ENCODE results near the gene YARS1.

The YARS1 gene

DNA sequence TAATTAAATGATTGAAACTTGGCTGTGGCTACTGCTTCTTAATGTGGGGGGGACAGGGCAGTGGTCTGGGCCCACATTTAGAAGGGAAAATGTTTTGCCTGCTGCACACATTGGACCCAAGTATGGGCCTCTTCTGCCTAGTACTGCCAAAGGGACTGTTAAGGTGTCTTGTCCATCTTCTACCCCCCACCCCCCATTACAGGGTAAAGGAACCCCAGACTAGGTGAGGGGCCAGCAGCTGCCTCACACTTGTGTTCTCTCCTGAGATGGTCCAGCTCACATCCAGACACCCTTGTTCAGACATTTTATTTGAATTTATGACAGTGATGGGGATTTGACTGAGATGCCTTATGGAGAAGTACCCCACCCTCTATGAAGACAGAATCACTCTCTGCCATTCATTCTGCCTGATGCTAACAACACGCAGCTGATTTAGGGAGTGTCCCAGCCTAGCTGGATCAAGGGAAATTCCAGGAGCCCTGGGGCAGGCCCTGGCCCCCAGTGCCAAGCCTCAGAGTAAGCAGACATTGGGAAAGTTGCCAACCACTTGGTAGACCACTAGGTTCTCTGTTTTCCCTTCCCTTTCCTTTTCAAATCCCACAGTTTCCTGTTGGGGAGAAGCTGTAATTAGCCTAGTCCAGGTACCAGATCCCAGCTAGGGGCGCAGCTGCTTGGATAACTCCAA, 42.1 kb downstream of the YARS1 start:
- no peak overlapping the region for H3K27ac Mint-ChIP-seq
- no peak overlapping the region for H3K4me3 Mint-ChIP-seq
- peaks cover 7% of the 10 kb centered on the region for H3K27me3 Mint-ChIP-seq
- ATAC-seq, result no peak
- no peaks in the 10 kb centered on the region for H3K9me3 Mint-ChIP-seq
- H3K36me3 Mint-ChIP-seq, result peaks cover 51% of the 10 kb centered on the region
- peaks cover 6% of the 10 kb centered on the region for H3K4me1 Mint-ChIP-seq

DNA sequence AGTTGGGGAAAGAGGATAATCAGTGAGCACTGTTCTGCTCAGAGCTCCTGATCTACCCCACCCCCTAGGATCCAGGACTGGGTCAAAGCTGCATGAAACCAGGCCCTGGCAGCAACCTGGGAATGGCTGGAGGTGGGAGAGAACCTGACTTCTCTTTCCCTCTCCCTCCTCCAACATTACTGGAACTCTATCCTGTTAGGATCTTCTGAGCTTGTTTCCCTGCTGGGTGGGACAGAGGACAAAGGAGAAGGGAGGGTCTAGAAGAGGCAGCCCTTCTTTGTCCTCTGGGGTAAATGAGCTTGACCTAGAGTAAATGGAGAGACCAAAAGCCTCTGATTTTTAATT, 42.7 kb downstream of the YARS1 start:
- no peak overlapping the region for H3K27ac Mint-ChIP-seq
- no peak for ATAC-seq
- peaks cover 7% of the 10 kb centered on the region for H3K27me3 Mint-ChIP-seq
- H3K4me1 Mint-ChIP-seq, result peaks cover 6% of the 10 kb centered on the region
- H3K9me3 Mint-ChIP-seq, result no peaks in the 10 kb centered on the region
- H3K4me3 Mint-ChIP-seq, result no peak overlapping the region
- H3K36me3 Mint-ChIP-seq, result peaks cover 46% of the 10 kb centered on the region

DNA sequence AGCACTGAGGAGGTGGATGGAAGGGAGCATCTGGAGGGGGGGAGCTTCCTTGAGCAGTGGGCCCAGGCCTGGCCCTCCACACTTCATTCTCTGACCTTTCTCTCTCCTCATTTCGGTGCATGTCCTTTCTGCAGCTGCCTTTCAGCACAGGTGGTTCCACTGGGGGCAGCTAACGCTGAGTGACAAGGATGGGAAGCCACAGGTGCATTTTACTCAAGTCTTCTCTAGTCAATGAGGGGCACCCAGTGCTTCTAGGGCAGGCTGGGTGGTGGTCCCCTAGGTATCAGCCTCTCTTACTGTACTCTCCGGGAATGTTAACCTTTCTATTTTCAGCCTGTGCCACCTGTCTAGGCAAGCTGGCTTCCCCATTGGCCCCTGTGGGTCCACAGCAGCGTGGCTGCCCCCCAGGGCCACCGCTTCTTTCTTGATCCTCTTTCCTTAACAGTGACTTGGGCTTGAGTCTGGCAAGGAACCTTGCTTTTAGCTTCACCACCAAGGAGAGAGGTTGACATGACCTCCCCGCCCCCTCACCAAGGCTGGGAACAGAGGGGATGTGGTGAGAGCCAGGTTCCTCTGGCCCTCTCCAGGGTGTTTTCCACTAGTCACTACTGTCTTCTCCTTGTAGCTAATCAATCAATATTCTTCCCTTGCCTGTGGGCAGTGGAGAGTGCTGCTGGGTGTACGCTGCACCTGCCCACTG, 43.2 kb downstream of the YARS1 start:
- Mint-ChIP-seq H3K27me3 (peaks cover 7% of the 10 kb centered on the region), H3K4me3 (no peak overlapping the region), H3K36me3 (peaks cover 40% of the 10 kb centered on the region), H3K27ac (no peak overlapping the region), H3K9me3 (no peaks in the 10 kb centered on the region), H3K4me1 (peaks cover 6% of the 10 kb centered on the region)
- ATAC-seq, result no peak

DNA sequence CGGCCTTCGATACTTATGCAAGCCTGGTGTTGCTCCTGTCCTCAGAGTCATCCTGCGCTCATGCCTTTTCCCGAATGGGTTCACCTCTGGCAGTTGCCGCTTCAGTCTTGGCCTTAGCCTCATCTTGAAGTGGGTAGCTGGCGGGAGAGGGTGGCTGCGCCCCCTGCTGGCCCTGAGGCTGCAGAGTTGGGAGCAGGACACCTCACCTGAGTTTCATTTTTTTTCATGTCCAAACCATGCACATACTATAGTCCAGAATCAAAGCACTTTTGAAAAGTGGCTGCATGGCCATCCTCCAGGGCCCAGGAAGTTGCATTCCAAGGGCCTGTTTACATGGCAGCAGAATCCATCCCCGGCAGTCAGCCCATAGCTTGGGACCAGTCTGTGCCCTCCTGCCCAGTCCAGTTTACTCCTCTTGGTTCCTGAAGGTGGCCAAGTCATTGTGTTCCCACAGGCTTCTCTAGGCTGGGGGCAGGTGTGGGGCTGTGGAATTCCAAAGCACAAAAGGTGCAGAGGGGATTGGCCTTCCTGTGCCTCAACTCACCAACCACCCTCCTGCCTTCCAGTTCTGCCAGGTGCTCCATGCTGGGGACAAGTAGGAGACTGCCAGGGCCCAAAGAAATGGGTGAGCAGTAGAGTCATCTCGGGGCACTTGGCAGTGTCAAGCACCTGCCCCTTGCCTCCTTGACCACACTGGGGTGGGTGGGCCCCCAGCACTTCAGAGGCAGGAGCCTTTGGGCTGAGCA, 44.0 kb downstream of the YARS1 start:
- H3K4me3 Mint-ChIP-seq, result no peak overlapping the region
- peak; percentile 78 for ATAC-seq
- H3K36me3 Mint-ChIP-seq, result peaks cover 33% of the 10 kb centered on the region
- H3K4me1 Mint-ChIP-seq, result peaks cover 6% of the 10 kb centered on the region
- no peak overlapping the region for H3K27ac Mint-ChIP-seq
- H3K9me3 Mint-ChIP-seq, result no peaks in the 10 kb centered on the region
- peaks cover 7% of the 10 kb centered on the region for H3K27me3 Mint-ChIP-seq

DNA sequence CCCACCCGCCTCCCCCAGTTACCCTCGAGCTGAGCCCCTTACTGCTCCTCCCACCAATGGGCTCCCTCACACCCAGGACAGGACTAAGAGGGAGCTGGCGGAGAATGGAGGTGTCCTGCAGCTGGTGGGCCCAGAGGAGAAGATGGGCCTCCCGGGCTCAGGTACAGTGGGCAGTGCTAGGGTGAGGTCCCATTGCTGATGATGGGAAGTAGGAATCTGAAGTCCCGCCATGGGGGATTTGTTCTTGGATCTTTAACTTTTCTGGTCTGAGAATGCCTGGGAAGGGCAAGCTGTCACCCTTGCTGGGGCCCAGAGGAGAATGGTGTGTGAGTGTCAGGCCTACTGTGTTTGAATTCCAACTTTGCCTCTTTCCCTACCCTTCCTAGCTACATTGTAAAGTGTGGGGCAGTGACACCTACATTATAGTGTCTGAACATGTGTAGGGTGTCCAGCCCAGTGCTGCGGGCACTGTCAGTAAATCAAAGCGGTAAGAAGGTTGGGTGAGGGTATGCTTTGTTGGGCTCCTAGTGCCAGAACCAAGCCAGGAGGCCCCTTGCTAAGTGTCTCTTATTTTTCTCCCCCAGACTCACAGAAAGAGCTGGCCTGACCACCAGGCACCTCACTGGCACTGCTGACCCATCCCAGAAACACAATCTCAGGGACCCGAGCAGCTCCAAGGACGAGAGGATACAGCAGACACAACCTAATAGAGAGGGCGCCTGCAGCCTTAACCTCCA, 44.7 kb downstream of the YARS1 start:
- Mint-ChIP-seq H3K36me3 (peaks cover 27% of the 10 kb centered on the region), H3K27me3 (peaks cover 7% of the 10 kb centered on the region), H3K9me3 (no peaks in the 10 kb centered on the region), H3K4me1 (peaks cover 6% of the 10 kb centered on the region), H3K27ac (no peak overlapping the region), H3K4me3 (no peak overlapping the region)
- no peak for ATAC-seq

DNA sequence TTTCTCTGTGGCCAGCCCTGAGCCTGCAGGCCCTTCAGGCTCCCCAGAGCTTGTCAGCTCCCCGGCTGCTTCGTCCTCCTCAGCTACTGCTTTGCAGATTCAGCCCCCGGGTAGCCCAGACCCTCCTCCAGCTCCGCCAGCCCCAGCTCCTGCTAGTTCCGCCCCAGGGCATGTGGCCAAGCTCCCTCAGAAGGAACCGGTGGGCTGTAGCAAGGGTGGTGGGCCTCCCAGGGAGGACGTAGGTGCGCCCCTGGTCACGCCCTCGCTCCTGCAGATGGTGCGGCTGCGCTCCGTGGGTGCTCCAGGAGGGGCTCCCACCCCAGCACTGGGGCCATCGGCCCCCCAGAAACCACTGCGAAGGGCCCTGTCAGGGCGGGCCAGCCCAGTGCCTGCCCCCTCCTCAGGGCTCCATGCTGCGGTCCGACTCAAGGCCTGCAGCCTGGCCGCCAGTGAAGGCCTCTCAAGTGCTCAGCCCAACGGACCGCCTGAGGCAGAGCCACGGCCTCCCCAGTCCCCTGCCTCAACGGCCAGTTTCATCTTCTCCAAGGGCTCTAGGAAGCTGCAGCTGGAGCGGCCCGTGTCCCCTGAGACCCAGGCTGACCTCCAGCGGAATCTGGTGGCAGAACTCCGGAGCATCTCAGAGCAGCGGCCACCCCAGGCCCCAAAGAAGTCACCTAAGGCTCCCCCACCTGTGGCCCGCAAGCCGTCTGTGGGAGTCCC, 45.4 kb downstream of the YARS1 start:
- peaks cover 7% of the 10 kb centered on the region for H3K27me3 Mint-ChIP-seq
- H3K4me3 Mint-ChIP-seq, result no peak overlapping the region
- H3K36me3 Mint-ChIP-seq, result peaks cover 27% of the 10 kb centered on the region
- H3K9me3 Mint-ChIP-seq, result no peaks in the 10 kb centered on the region
- no peak overlapping the region for H3K27ac Mint-ChIP-seq
- no peak for ATAC-seq
- H3K4me1 Mint-ChIP-seq, result peaks cover 6% of the 10 kb centered on the region

DNA sequence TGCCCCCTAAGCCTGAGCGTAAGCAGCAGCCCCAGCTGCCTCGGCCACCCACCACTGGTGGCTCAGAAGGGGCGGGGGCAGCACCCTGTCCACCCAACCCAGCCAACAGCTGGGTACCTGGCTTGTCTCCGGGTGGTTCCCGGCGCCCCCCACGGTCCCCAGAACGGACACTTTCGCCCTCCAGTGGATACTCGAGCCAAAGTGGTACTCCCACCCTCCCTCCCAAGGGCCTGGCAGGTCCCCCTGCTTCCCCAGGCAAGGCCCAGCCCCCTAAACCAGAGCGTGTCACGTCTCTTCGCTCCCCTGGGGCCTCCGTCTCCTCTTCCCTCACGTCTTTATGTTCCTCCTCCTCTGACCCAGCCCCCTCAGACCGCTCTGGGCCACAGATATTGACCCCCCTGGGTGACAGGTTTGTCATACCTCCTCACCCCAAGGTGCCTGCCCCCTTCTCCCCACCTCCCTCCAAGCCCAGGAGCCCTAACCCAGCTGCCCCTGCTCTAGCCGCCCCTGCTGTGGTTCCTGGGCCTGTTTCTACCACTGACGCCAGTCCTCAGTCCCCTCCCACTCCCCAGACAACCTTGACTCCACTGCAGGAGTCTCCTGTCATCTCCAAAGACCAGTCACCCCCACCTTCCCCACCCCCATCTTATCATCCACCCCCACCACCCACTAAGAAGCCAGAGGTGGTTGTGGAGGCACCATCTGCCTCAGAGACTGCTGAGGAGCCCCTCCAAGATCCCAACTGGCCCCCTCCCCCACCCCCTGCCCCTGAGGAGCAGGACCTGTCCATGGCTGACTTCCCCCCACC, 46.2 kb downstream of the YARS1 start:
- H3K4me3 Mint-ChIP-seq, result no peak overlapping the region
- no peaks in the 10 kb centered on the region for H3K9me3 Mint-ChIP-seq
- H3K36me3 Mint-ChIP-seq, result peaks cover 20% of the 10 kb centered on the region
- no peak for ATAC-seq
- no peak overlapping the region for H3K27ac Mint-ChIP-seq
- H3K27me3 Mint-ChIP-seq, result peaks cover 7% of the 10 kb centered on the region
- peaks cover 6% of the 10 kb centered on the region for H3K4me1 Mint-ChIP-seq

DNA sequence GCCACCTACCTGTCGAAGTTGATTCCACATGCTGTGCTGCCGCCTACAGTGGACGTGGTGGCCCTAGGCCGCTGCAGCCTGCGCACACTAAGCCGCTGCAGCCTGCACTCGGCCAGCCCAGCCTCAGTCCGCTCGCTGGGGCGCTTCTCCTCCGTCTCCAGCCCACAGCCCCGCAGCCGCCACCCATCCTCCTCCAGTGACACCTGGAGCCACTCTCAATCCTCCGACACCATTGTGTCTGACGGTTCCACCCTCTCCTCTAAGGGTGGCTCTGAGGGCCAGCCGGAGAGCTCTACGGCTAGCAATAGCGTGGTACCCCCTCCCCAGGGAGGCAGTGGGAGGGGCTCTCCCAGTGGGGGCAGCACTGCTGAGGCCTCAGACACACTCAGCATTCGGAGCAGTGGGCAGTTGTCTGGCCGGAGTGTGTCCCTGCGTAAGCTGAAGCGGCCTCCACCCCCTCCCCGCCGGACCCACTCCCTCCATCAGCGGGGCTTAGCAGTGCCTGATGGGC, 46.9 kb downstream of the YARS1 start:
- Mint-ChIP-seq H3K27ac (no peak overlapping the region), H3K4me3 (no peak overlapping the region), H3K36me3 (peaks cover 15% of the 10 kb centered on the region), H3K4me1 (peaks cover 6% of the 10 kb centered on the region), H3K27me3 (peaks cover 7% of the 10 kb centered on the region), H3K9me3 (no peaks in the 10 kb centered on the region)
- no peak for ATAC-seq

DNA sequence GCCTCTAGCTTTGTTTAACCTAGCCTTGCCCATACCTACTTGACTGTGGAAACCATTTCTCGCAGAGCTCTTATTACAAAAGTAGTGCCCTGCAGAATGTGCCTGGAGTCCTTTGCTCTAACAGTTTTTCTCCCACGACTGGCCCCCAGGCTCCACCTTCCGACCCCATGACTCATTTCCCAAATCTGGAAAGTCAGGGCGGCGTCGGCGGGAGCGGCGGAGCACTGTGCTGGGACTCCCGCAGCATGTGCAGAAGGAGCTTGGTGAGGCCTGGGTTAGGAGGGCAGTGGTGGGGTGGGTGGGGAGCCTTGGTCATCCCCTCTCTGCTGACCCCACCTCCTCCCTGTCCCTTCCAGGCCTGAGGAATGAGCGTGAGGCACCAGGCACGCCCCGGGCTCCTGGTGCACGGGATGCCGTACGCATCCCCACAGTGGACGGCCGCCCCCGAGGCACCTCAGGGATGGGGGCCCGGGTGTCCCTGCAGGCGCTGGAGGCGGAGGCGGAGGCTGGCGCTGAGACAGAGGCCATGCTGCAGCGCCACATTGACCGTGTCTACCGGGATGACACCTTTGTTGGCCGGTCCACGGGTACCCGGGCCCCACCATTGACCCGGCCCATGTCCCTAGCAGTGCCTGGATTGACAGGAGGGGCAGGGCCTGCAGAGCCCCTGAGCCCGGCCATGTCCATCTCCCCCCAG, 47.5 kb downstream of the YARS1 start:
- ATAC-seq, result no peak
- Mint-ChIP-seq H3K9me3 (no peaks in the 10 kb centered on the region), H3K36me3 (peaks cover 15% of the 10 kb centered on the region), H3K4me3 (no peak overlapping the region), H3K4me1 (peaks cover 6% of the 10 kb centered on the region), H3K27me3 (peaks cover 7% of the 10 kb centered on the region), H3K27ac (no peak overlapping the region)

DNA sequence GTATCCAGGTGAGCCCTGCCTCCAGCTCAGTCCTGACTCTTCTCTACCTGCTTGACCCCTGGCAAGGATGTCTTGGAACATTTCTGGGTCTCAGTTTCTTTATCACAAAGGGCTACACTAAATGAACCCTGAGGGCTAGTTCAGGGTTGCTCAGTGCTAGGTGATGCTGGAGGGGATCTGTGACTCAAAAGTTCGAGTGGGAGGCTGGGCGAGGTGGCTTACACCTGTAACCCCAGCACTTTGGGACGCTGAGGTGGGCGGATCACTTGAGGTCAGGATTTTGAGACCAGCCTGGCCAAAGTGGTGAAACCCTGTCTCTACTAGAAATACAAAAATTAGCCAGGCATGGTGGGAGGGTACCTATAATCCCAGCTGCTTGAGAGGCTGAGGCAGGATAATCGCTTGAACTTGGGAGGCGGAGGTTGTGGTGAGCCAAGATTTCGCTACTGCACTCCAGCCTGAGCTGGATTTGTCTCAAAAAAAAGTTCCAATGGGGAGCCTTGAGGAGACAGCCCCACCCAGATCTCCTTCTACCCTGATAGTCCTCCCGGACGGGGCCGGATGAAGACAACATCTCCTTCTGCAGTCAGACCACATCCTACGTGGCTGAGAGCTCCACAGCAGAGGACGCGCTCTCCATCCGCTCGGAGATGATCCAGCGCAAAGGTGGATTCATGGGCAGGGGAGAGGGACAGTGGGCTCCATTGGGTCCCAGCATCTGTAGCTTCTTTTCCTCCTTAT, 48.9 kb downstream of the YARS1 start:
- H3K4me1 Mint-ChIP-seq, result peaks cover 6% of the 10 kb centered on the region
- ATAC-seq, result no peak
- no peak overlapping the region for H3K27ac Mint-ChIP-seq
- H3K9me3 Mint-ChIP-seq, result no peaks in the 10 kb centered on the region
- H3K4me3 Mint-ChIP-seq, result no peak overlapping the region
- H3K27me3 Mint-ChIP-seq, result peaks cover 7% of the 10 kb centered on the region
- peaks cover 5% of the 10 kb centered on the region for H3K36me3 Mint-ChIP-seq

DNA sequence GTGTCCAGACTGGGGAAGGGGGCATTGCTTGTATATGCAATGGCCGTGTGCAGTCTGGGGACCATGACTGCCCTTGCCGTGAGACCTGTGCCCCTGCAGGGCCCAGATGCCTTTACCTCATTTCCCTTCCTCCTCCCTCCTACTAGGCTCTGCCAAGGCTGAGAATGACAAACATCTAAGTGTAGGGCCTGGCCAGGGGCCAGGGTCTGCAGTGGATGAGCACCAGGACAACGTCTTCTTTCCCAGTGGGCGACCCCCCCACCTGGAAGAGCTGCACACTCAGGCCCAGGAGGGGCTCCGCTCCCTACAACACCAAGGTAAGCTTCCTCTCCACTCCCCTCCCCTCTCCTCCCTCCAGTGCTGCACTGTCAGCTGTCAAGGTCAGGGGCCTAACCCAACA, 49.5 kb downstream of the YARS1 start:
- ATAC-seq, result peak; percentile 18
- H3K27ac Mint-ChIP-seq, result no peak overlapping the region
- no peak overlapping the region for H3K4me3 Mint-ChIP-seq
- no peaks in the 10 kb centered on the region for H3K9me3 Mint-ChIP-seq
- H3K4me1 Mint-ChIP-seq, result peaks cover under 1% of the 10 kb centered on the region
- no peaks in the 10 kb centered on the region for H3K36me3 Mint-ChIP-seq
- peaks cover 2% of the 10 kb centered on the region for H3K27me3 Mint-ChIP-seq

DNA sequence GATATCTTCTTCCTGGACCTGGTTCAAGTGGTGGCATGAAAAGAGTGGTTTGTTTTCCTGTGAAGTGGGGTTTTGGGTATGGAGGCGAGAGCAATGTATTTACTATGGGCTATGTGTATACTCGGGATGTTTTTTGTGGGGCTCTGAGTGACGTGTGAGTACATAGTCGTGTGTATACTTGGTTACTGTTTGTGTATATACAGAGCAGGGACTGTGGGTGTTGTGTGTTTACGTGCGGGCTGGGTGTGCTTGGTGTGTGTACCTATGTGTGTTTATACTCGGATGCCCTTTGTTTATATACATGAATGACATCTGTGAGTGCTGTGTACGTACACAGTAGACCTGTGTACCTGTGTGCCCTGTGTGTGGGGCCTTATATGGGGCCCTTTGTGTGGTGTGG, 50.0 kb downstream of the YARS1 start:
- H3K9me3 Mint-ChIP-seq, result no peaks in the 10 kb centered on the region
- no peaks in the 10 kb centered on the region for H3K27me3 Mint-ChIP-seq
- H3K4me3 Mint-ChIP-seq, result no peak overlapping the region
- ATAC-seq, result no peak
- H3K4me1 Mint-ChIP-seq, result no peaks in the 10 kb centered on the region
- no peaks in the 10 kb centered on the region for H3K36me3 Mint-ChIP-seq
- H3K27ac Mint-ChIP-seq, result no peak overlapping the region

DNA sequence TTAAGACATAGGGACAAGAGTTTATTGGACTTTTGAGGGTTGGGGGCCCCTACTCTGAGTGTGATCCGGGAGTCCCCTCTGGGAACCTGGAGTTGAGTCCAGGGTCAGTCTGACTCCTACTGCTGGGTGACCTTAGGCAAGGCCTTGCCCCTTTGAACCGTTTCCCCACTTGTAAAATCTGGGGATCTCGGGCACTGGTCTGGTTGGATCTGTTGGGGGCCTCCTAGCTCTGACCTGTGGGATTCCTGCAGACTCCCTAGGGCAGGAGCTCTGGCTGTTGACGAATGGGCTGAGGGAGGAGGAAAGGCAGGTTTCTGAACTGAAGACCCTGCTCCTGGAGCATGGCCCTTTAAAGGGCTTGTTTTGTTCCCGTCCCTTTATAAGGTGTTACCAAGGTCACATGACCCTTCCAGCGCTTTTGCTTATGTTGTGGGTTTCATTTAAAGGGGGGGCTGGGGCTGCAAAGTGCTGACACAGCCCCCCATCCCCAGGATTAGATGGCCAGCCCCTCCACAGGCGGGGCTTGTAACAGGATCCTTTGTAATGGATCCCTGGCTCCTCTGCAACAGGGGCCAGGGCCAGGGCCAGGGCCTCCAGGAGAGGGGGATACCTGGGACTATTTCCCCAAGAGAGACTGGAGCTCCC, 50.7 kb downstream of the YARS1 start:
- H3K27me3 Mint-ChIP-seq, result no peaks in the 10 kb centered on the region
- no peak overlapping the region for H3K4me3 Mint-ChIP-seq
- no peaks in the 10 kb centered on the region for H3K9me3 Mint-ChIP-seq
- ATAC-seq, result no peak
- H3K4me1 Mint-ChIP-seq, result no peaks in the 10 kb centered on the region
- H3K27ac Mint-ChIP-seq, result no peak overlapping the region
- H3K36me3 Mint-ChIP-seq, result no peaks in the 10 kb centered on the region

Measured in stimulated activated memory B cell treated with anti-CD40 and anti-IgM and Interleukin-4, amounts not matched to agents 10 μg/mL and 1 μg/mL and 100 μg/mL, for 72 hours (primary cell).